Dermis microvascular lymphatic vessel endothelial cell (primary cell): ENCODE measurements around the gene ALMS1. TPM values are rescaled to one million over a fixed set of nuclear protein-coding genes. Genes with fewer than 3 reads are reported as not detected.
"Not testable (repeated sequence)": the region's sequence is repeated elsewhere in the genome, so short reads cannot be mapped to it uniquely, and the experiment has no call there.

Experiments
- DNase-seq, 2 donors: peaks; one replicate each; pipeline versions ENCODE4 v3.0.0 to v3.0.0-alpha.2; 2010; ENCODE audit warnings: low read depth in 2 of 2
- total RNA-seq: library from RNA; depleted of rRNA; stranded (reverse); fragments of >200 nt; gene quantifications from 2 replicates; pipeline ENCODE4 v1.2.1, GENCODE V29; 2014

The ALMS1 gene
- total RNA-seq, 1 donor from 2014 or later: 4.4 TPM

DNA sequence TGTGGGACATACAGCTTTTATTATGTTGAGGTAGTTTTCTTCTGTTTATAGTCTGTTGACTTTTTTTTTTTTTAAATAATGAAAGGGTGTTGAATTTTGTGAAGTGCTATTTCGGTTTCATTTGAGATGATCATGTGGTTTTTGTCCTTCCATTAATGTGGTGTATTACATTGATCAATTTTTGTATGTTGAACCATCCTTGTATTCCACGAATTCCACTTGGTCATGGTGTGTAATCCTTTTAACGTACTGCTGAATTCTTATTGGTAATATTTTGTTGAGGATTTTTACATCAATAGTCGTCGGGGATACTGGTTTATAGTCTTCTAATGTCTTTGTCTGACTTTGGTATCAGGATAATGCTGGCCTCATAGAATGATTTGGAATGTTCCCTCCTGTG, 18.8 kb downstream of the ALMS1 start:
- DNase-seq: no peak

- DNase-seq: no peak
Measured at GRCh38 chr2:73406996-73407395, 21.4 kb downstream of the ALMS1 start.

GRCh38 chr2:73408198-73408597, 22.6 kb downstream of the ALMS1 start:
- no peak for DNase-seq

GRCh38 chr2:73414696-73415095, 29.1 kb downstream of the ALMS1 start:
- no peak for DNase-seq

- no peak for DNase-seq
Measured at GRCh38 chr2:73415906-73416305, 30.3 kb downstream of the ALMS1 start.

DNA sequence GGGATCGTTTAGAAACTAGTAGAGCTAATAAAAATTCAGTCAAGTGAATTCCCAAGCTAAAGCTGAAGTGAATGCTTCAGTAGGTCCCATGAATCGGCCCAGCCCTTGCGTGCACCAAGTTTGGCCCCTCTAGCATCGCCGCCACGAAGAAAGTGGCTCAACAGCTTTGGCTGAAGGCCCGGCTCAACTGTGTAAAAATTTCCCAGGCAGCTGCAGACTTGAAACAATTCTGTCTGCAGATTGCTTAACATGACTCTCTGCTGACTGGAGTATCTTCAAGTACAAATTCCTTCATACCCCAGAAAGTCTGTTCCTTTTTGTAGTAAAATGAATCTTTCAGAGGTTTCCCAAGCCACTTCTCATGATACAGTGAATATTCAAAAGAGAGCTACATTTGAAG, 32.7 kb downstream of the ALMS1 start:
- DNase-seq: no peak

- DNase-seq: no peak
Measured at GRCh38 chr2:73423913-73424312, 38.3 kb downstream of the ALMS1 start.

GRCh38 chr2:73426176-73426575, 40.5 kb downstream of the ALMS1 start:
- no peak for DNase-seq

DNA sequence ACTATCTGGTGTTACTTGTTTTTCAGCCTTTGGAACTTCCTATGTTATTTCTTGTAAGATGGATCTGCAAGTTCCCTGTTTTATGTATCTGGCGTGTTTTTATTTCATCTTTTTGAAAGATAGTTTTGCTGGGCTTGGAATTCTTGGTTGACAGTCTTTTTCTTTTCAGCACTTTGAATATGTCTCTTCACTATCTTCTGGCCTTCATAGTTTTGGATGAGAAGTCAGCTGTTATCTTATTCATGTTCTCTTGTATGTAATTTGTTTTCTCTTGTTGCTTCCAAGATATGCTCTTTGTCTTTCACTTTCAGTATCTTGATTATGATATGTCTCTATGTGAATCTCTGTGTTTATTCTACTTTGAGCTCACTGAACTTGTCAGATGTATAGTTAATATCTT, 50.4 kb downstream of the ALMS1 start:
- DNase-seq: no peak

DNA sequence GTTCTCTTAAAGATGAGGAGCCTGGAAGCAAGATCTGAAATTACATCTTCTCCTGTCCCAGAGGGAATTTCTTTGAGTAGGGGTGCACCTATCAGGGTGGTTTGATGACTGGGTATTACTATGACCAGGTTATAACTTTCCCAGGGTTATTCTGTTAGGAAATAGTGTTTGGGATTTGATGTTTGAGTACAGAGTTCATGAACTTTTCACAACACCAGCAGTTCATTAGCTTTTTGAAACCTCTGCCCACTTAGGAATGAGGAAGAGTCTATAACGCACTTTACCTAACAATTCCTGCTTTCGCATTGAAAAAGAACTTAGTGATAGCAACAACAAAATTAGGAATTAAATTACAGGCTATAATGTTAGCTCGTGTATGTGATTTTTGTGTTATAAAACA, 58.6 kb downstream of the ALMS1 start:
- no peak for DNase-seq

- peak; percentile 10 to 25 for DNase-seq
Measured at GRCh38 chr2:73448856-73449255, 63.2 kb downstream of the ALMS1 start.

DNA sequence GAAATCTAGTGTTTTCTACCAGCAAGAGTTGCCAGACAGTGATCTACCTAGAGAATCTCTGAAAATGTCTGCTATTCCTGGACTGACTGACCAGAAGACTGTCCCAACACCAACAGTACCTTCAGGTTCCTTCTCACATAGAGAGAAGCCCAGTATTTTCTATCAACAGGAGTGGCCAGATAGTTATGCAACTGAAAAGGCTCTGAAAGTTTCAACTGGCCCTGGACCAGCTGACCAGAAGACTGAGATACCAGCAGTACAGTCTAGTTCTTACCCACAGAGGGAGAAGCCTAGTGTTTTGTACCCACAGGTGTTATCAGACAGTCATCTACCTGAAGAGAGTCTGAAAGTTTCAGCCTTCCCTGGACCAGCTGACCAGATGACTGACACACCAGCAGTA, 63.8 kb downstream of the ALMS1 start:
- no peak for DNase-seq

GRCh38 chr2:73451263-73451972, 65.8 kb downstream of the ALMS1 start:
- DNase-seq: no peak

DNA sequence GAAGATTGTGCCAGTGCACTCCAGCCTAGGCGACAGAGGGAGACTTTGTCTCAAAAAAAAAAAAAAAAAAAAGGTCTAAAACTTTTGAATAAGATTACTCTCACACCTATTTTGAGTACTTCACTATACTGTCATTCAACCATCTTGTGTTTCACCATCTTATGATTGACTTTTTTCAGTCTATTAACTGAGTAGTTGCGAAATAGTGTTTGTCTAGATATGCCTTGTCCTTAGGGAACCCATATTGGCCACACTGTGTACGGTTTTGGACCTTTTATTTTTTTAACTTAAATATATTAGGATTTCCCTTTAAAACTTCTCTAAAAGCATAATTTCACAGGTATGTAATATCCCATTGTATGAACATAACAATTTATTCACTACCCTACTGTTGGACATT, 72.3 kb downstream of the ALMS1 start:
- DNase-seq: no peak

DNA sequence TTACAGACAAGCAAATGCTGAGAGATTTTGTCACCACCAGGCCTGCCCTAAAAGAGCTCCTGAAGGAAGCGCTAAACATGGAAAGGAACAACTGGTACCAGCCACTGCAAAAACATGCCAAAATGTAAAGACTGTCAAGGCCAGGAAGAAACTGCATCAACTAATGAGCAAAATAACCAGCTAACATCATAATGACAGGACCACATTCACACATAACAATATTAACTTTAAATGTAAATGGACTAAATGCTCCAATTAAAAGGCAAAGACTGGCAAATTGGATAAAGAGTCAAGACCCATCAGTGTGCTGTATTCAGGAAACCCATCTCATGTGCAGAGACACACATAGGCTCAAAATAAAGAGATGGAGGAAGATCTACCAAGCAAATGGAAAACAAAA, 76.8 kb downstream of the ALMS1 start:
- DNase-seq: not testable (repeated sequence)

DNA sequence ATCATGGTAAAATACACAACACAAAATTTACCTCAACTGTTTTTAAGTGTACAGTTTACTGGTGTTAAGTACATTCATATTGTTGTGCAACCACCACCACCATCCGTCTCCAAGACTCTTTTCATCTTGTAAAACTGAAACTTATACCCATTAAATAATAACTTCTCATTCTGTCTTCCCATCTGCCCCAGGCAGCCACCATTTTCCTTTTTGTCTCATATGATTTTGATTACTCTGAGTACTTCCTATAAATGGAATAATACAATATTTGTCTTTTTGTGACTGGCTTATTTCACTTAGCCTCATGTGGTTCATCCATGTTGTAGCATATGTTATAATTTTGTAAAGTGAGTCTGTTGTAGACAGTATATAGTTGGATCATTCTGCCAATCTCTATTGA, 82.7 kb downstream of the ALMS1 start:
- no peak for DNase-seq

- DNase-seq: not testable (repeated sequence)
Measured at GRCh38 chr2:73483874-73484273, 98.2 kb downstream of the ALMS1 start.

DNA sequence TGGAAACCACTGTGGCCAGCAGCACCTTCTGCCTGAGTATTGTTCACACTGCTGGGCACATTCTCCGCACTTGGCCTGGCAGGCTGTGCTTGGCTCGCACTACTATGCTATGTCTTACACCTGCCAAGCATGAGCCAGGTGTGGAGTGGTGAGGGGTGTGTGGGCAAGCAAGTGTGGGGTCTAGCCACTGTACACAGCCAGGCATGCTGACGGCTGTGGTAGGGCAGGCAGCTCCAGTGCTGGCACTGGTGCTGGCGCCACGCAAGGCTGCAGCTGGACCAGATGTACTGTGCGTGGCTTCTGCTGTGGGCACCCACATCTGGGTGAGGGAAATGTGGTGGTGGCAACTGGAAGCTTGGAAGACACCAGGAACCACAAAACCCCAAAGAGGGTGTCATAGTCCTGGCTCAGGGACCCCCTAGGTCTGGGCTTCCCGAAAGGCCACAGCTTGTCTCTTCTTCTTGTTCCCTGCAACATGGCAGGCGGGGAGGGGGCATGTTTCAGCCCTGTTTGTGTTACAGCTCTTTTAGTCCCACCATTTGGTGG, 101.5 kb downstream of the ALMS1 start:
- DNase-seq: no peak

- DNase-seq: no peak
Measured at GRCh38 chr2:73488079-73488478, 102.4 kb downstream of the ALMS1 start.

DNA sequence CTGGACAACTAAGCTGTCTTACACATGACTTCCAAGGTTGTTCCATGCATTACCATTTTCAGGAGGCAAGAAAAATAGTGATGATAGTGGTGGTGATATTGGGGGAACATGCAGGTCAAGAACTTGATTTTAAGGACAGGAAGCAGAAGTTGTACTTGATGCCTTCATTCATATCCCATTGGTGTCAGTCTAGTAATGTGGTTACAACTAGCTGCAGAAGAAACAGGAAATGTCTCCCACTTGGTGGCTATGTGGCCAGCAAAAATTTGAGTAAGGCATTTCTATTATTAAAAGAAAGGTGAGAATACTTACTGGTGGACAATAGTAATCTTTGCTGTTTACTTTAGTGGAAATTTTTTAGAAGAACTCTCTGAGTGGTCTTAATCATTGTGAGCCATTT, 103.4 kb downstream of the ALMS1 start:
- DNase-seq: no peak

GRCh38 chr2:73494031-73494430, 108.4 kb downstream of the ALMS1 start:
- no peak for DNase-seq

DNA sequence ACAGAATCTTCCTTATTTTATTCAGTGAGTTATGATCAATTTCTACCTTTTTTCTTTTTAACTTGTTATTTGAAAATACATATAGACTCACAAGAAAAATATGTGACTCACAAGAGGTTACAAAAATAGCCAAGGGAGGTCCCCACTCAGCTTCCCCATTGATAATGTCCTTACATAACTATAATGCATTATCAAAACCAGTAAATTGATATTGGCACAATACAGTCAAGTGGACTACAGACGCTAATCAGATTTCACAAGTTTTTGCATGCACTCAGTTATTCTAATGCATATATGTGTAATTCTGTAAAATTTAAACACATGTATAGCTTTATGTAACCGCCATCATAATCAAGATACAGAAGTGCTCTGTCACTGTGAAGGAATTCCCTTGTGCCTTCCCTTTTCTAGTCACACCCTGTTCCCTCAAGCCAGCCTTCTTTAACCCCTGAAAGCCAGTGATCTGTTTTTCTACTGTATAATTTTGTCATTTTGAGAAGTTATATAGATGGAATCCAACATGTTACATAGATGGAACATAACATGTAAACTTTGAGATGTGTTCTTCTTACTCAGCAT, 118.4 kb downstream of the ALMS1 start:
- no peak for DNase-seq

- DNase-seq: not testable (repeated sequence)
Measured at GRCh38 chr2:73504850-73505249, 119.2 kb downstream of the ALMS1 start.
